Right cardiac atrium (tissue), 5 donors: ENCODE results near the gene SAXO1. TPM values are rescaled to one million over a fixed set of nuclear protein-coding genes. Genes with fewer than 3 reads are reported as not detected.

ENCODE experiments used
- ATAC-seq, 2 donors: fragments of 200-7000 bp; cut with Tn5 transposase; one replicate each; pipeline versions ENCODE4 v1.8.0 to v1.9.1; 2020; ENCODE audit warnings: moderate library complexity in 2 of 2, mild to moderate bottlenecking in 1 of 2
- DNase-seq, 3 donors: peaks; one replicate each; pipeline ENCODE4 v3.0.0-alpha.2; 2020
- H3K27ac ChIP-seq: one replicate; pipeline ENCODE4 v1.5.1; 2013; ENCODE audit warnings: mild to moderate bottlenecking, low read length, control low read depth, moderate library complexity
- H3K27me3 ChIP-seq: one replicate; pipeline ENCODE4 v1.6.1; 2013; ENCODE audit not compliant: control insufficient read depth, insufficient read depth
- H3K4me1 ChIP-seq: one replicate; pipeline ENCODE4 v1.6.1; 2013; ENCODE audit warnings: low read length; ENCODE audit not compliant: control insufficient read depth, insufficient read depth
- H3K4me3 ChIP-seq: one replicate; pipeline ENCODE4 v1.5.1; 2013; ENCODE audit warnings: low read length, control low read depth
- H3K9me3 ChIP-seq: one replicate; pipeline ENCODE4 v1.6.1; 2013; ENCODE audit warnings: low read length; ENCODE audit not compliant: control insufficient read depth
- WGBS: extraction: QIAGEN DNeasy Blood & Tissue Kit; methylation state at CpG from one replicate; pipeline ENCODE4 v1.1.7; 2013; 5-methylcytosine and 5-hydroxymethylcytosine counted together
- intact Hi-C, 4 donors: fragments of 100-400 bp; cut with DNase I; formaldehyde crosslinking; loops; one replicate each; pipeline versions ENCODE4 v1.11.0 to v1.14.0; 2022 to 2023
- polyA plus RNA-seq: library from polyadenylated mRNA; stranded (reverse); fragments of 200-250 nt; gene quantifications from one replicate; pipeline ENCODE4 v1.2.3, GENCODE V29; 2013
- total RNA-seq, 4 donors: library from RNA; stranded (reverse); fragmentation: NEBNext Ultra II Directional; extraction: Animal tissue kit (Norgen Biotek cat#: 25700); gene quantifications; one replicate each; pipeline ENCODE4 v1.2.1, GENCODE V29; 2021
- donor health status: healthy with polysubstance abuse.
- donor health status: DM: no; HTN: yes; CAD: no.
- donor health status: DM: no; HTN: no; CAD: no.
- donor health status: DM: no; HTN: yes; CAD: no; lungs with severe emphysema.
- donor health status: DM: yes; HTN: yes; CAD: no.

The SAXO1 gene
- total and polyA plus RNA-seq, 5 donors, result not detected

DNA sequence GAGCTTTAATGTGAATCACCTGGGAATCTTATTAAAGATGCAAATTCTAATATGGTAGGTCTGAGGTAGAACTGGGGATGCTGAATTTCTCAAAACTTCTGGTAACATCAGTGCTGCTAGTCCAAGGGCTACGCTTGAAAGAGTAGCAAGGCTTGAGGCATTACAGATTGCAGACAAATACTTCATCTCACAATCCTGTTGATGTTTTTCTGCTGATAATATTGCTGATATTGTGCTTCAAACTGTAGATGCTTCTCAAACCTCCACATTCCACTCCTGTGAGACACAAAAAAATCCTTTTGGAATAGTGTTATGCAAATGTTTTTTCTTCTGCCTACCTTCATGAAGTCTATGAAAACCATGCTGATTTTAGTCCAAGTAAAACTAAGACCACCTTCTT, 139.5 kb downstream of the SAXO1 start:
- H3K9me3 ChIP-seq, result peaks cover 5% of the 10 kb centered on the region
- H3K27ac ChIP-seq, result no peak overlapping the region
- no peak overlapping the region for H3K4me3 ChIP-seq
- DNase-seq (no peak), ATAC-seq (no peak)
- WGBS, result 93% methylated on average over 1 of the region's 1 CpG
- H3K4me1 ChIP-seq, result no peaks in the 10 kb centered on the region
- intact Hi-C loops, result no loop called here
- H3K27me3 ChIP-seq, result no peaks in the 10 kb centered on the region

DNA sequence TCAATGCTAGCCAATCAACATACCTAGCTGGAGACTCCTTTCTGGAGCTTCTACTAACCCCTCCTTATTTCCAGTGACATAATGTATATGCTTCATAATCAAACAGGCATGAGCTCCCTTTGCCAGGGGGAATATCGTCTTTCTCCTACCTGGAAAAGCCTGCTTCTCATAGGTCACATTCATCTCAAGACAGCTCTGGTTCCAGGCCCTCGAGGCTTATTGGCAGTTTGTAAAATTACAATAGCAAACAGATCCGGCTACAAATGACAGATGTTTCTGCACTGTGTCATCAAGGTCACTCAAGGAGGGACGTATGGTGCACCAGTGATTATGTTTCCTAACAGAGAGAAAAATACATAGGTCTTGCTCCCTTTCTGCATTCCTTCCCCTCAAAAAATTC, 140.0 kb downstream of the SAXO1 start:
- intact Hi-C loops, result no loop called here
- Histone ChIP-seq H3K4me3 (no peak overlapping the region), H3K27me3 (no peaks in the 10 kb centered on the region), H3K27ac (no peak overlapping the region), H3K4me1 (no peaks in the 10 kb centered on the region), H3K9me3 (peaks cover 5% of the 10 kb centered on the region)
- ATAC-seq, result no peak
- DNase-seq, result no peak
- WGBS, result 93% methylated on average over 4 of the region's 4 CpGs

DNA sequence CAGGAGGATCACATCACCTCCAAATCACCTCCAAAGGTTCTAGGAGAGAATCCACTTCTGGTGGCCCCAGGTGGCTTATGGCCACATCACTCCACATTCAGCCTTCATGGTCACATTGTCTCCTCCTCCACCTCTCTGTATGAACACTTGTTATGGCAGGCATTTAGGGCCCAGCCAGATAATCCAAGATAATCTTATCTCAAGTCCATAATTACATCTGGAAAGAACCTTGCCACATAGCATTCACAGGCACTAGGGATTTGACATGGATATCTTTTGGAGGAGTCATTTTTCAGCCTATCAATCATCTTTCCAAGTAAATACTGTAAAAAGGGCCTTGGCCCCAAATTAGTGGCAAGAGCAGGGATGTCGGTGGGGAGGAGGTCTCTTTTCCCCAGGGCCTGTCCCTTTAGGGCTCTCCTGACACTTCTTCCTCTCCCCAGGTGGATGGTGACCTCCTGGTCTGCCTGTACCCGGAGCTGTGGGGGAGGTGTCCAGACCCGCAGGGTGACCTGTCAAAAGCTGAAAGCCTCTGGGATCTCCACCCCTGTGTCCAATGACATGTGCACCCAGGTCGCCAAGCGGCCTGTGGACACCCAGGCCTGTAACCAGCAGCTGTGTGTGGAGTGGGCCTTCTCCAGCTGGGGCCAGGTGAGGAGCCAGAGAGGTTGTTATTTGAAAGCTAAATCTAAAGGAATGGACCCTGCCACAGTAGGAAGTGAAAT, 140.9 kb downstream of the SAXO1 start:
- 96% methylated on average over 5 of the region's 5 CpGs for WGBS
- Histone ChIP-seq H3K9me3 (peaks cover 5% of the 10 kb centered on the region), H3K27me3 (no peaks in the 10 kb centered on the region), H3K4me3 (no peak overlapping the region), H3K27ac (no peak overlapping the region), H3K4me1 (no peaks in the 10 kb centered on the region)
- DNase-seq (no peak), ATAC-seq (no peak)
- intact Hi-C loops, result no loop called here

DNA sequence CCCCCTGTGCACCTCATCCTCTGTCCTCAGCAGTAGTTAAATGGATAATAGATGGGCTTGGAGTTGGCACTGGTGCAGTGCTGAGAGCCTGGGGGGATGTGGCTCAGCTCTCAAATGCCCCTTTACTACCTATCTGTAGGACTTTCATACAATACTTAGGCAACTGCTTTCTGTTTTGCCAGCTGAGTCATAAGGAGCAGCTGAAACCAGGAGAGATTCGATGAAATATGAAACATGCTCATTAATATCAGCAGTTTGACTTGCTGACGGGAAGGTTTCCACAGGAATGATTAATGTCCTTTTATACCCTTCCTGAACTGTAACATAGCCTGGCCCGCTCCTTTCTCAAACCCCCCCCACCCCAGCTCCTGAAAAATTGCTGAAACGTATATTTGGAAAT, 142.6 kb downstream of the SAXO1 start:
- WGBS, result 65% methylated on average over 4 of the region's 4 CpGs
- Histone ChIP-seq H3K27ac (no peak overlapping the region), H3K4me3 (no peak overlapping the region), H3K4me1 (no peaks in the 10 kb centered on the region), H3K27me3 (no peaks in the 10 kb centered on the region), H3K9me3 (no peaks in the 10 kb centered on the region)
- ATAC-seq (no peak), DNase-seq (no peak)
- intact Hi-C loops, result no loop called here

DNA sequence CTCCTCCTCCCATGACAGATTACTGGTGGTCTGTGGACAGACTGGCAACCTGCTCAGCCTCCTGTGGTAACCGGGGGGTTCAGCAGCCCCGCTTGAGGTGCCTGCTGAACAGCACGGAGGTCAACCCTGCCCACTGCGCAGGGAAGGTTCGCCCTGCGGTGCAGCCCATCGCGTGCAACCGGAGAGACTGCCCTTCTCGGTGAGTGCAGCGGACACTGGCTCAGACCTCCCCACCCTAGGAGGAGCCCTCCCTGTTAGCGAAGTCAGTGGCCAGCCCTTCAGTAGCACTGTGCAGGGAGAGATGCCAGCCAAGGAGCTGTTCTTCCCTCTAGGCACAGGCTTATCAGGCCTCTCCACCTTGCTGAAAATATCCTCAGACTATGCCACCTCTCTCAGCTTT, 143.5 kb downstream of the SAXO1 start:
- no peak for ATAC-seq
- intact Hi-C loops, result no loop called here

DNA sequence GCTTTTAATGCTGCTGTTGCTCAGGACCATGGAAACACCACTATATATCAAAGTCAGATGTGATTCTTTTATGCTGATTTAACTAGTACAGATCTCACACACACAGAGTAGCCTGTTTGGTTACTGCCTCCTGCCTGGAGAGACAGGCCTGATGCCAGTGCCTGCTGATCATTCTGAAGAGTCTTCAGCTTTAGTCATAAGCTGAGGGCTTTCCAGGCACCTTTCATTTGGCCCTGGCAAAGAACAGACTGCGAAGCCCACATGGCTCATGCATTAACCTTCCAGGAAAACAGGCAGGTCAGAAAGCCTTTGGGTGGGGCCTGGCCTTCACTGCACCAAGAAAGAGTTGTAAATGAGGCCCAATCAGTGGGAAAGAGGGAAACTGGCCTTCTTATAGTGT, 144.7 kb downstream of the SAXO1 start:
- Histone ChIP-seq H3K9me3 (no peaks in the 10 kb centered on the region), H3K27ac (no peak overlapping the region), H3K4me1 (no peaks in the 10 kb centered on the region), H3K27me3 (no peaks in the 10 kb centered on the region), H3K4me3 (no peak overlapping the region)
- WGBS, result 82% methylated on average over 1 of the region's 1 CpG
- DNase-seq, result no peak
- ATAC-seq, result no peak
- intact Hi-C loops, result no loop called here

More for the DNA sequence above, 143.5 kb downstream of the SAXO1 start:
- no peak for DNase-seq
- Histone ChIP-seq H3K27me3 (no peaks in the 10 kb centered on the region), H3K4me3 (no peak overlapping the region), H3K27ac (no peak overlapping the region), H3K4me1 (no peaks in the 10 kb centered on the region), H3K9me3 (no peaks in the 10 kb centered on the region)
- 94% methylated on average over 12 of the region's 12 CpGs for WGBS

DNA sequence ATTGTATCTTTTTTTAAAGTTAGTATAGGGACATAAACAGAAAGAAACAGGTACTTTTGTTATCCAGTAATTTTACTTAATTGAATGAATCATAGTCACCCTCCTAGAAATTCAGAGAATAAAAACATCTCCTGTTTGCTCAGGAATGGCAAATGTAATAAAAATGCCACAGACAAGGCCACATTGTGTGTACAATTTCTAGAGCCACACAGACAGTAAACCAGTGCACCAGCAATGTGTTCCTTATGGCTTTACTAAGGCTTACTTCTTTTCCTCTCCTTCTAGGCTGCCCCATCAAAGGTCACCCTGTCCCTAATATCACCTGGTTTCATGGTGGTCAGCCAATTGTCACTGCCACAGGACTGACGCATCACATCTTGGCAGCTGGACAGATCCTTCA, 145.5 kb downstream of the SAXO1 start:
- Histone ChIP-seq H3K4me3 (no peak overlapping the region), H3K4me1 (no peaks in the 10 kb centered on the region), H3K27me3 (no peaks in the 10 kb centered on the region), H3K9me3 (no peaks in the 10 kb centered on the region), H3K27ac (no peak overlapping the region)
- no peak for DNase-seq
- 94% methylated on average over 1 of the region's 1 CpG for WGBS
- intact Hi-C loops, result no loop called here
- ATAC-seq, result no peak

DNA sequence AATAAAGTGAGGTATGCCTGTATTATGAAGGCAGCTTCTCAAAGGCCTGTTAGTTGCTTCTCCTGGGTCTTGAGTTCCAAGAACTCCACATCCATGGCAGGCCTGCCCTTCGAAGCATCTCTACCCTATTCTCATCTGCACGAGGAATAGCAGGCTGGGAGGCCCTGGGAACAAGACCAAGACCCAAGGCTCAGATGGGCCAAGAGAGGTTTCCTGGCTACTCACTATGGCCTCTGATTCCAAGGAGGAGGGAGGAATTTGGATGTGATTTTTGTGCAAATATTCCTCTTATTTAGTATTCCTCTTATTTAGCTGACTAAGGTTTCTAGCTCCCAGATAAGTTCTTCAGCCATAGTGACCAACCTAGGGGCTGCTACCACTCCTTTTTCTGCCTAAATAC, 151.3 kb downstream of the SAXO1 start:
- no peak overlapping the region for H3K27ac ChIP-seq
- no peaks in the 10 kb centered on the region for H3K4me1 ChIP-seq
- 58% methylated on average over 2 of the region's 2 CpGs for WGBS
- H3K27me3 ChIP-seq, result no peaks in the 10 kb centered on the region
- no peak overlapping the region for H3K4me3 ChIP-seq
- intact Hi-C loops, result no loop called here
- peak in 1 of 2 donors; percentile 76 for ATAC-seq
- H3K9me3 ChIP-seq, result no peaks in the 10 kb centered on the region
- DNase-seq, result no peak

DNA sequence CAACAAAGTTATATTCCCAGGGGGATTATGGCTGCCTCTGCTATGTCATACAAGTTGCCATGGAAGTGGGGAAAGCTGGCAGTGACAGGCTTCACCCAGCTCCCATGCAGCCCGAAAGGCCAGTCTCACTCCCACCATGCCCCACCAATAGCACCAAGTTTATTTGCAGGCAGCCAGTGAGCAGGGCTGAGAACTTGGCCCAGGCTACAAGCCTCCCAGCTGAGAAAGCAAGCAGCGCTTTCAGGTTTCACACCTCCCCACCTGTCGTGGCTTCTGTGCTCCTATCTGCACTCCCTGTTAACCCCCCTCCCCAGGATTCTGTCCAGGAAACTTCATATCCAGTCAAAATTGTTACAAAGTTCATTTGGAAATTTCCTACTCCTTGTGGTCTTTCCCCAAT, 155.0 kb downstream of the SAXO1 start:
- Histone ChIP-seq H3K9me3 (no peaks in the 10 kb centered on the region), H3K27me3 (no peaks in the 10 kb centered on the region), H3K4me1 (no peaks in the 10 kb centered on the region), H3K27ac (no peak overlapping the region), H3K4me3 (no peak overlapping the region)
- no peak for DNase-seq
- ATAC-seq, result no peak
- intact Hi-C loops, result no loop called here
- 91% methylated on average over 3 of the region's 3 CpGs for WGBS

Other genes starting within 250 kb of the SAXO1 start
- gene RRAGA, start 16.2 kb upstream of the SAXO1 start, total RNA-seq, result 10 to 100 TPM; 85.7 to 92.5 (median 90.2) TPM
- gene RRAGA, start 16.2 kb upstream of the SAXO1 start, polyA plus RNA-seq, result 89.4 TPM
- gene HAUS6, start 69.7 kb upstream of the SAXO1 start, total RNA-seq, result 1 to 10 TPM; 6.1 to 9.2 (median 7.9) TPM
- 2.8 TPM for gene HAUS6, start 69.7 kb upstream of the SAXO1 start, polyA plus RNA-seq
- gene PLIN2, start 94.3 kb upstream of the SAXO1 start, total RNA-seq, result 100 to 1,000 TPM in 1 of 4 donors, 10 to 100 TPM in 3; 56.3 to 236 (median 79.0) TPM
- 74.7 TPM for gene PLIN2, start 94.3 kb upstream of the SAXO1 start, polyA plus RNA-seq
- 10 to 100 TPM; 41.9 to 61.5 (median 44.3) TPM for gene DENND4C, start 197.5 kb upstream of the SAXO1 start, total RNA-seq
- 13.0 TPM for gene DENND4C, start 197.5 kb upstream of the SAXO1 start, polyA plus RNA-seq